Thoracic aorta endothelial cell (primary cell): ENCODE results near the gene ZNF831. TPM values are rescaled to one million over a fixed set of nuclear protein-coding genes. Genes with fewer than 3 reads are reported as not detected.

Source experiments
- total RNA-seq: library from RNA; depleted of rRNA; stranded (reverse); fragments of >200 nt; gene quantifications from 2 replicates; pipeline ENCODE4 v1.2.3, GENCODE V29; 2012

ZNF831 gene
- total RNA-seq: not detected in 2 replicates

DNA sequence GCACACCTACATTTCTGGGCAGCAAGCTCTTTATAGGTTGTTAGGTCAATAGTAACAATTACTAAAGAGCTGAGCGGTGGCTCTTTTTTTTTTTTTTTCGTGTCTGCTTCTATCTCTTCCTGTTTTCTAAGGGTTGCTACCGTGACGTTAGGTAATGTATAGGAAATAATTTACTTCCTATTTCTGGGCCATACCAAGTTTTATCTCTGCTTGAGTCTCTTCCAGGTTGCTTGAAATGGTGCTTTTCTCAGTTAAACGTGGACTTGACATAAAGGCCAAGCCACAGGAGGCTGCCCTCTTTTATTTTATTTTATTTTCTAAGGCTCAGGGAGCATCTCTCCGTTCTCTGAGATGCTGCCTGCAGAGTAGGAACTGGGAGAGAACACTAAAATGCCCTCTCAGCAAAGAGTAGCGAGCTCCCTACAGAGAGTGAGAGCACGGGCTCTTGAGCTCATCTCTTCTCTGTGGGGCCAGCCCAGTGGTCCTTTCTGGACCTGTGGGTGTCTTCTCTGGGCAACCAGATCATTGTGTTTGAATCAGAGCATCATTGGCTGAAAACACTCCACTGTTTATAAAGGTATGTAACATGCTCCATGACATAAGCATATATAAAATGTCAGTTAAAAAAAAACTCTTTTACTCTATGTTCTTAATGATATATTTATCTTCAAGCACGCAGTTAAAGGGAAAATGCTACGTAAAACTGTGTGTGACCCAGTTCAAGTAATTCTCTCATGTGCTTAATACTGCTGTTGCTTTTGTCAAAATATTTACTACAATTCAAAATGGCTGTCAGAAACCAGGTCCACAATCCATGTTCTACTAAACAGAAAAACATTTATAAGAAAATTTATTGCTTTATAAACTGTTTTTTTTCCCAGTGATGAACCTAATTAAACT is at the start of gene ZNF831:
ZNF831 (plus strand) TSS at position 191 of the 900 bp plus-strand sequence. CDS start 27,199 bp downstream, outside the sequence.

DNA sequence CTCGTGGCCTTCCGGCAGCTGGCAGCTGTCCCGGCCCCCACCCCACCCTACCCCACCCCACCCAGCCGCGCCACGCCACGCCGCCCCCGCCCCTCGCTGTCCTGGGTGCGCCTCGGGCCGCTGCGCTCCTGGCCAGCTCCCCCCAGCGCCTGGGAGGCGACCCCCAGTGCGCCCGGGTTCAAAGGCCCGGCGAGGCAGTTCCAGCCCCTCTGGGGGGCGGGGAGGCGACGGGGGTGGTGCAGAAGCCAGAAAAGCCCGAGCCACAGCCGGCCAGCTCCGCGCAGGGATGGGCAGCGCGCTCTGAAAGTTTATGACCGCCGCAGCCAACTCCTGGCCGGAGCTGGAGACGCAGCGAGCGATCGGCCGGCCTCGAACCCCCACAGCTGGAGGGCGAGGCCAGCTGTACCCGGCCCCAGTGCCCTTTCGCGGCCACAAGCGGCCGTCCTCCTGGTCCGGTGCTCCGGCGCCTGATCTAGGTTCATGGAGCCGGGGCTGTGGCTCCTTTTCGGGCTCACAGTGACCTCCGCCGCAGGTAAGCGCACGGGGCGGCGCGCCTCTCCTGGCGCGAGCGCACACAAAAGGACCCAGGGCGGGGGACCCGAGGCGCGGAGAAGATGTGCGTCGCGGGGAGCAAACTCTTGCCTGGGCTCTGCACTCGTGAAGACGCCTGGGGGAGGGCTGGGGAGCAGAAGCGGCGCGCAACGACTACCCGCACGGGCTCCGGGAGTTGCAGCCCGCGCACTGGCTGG is 136.9 kb downstream of the ZNF831 start, which contains the start of gene EDN3:
EDN3 (plus strand) TSS at position 279 of the 749 bp plus-strand sequence; CDS start at position 481, 202 bp downstream.

Other genes with a start within 250 kb of the ZNF831 start
- 63.0 and 69.4 TPM in 2 replicates for gene NELFCD, start 182.6 kb upstream of the ZNF831 start, total RNA-seq
- 136 and 143 TPM in 2 replicates for gene CTSZ, start 156.6 kb upstream of the ZNF831 start, total RNA-seq
- not detected in 2 replicates for gene TUBB1, start 144.4 kb upstream of the ZNF831 start, total RNA-seq
- 20.2 and 32.3 TPM in 2 replicates for gene ATP5F1E, start 131.5 kb upstream of the ZNF831 start, total RNA-seq
- gene PRELID3B, start 121.0 kb upstream of the ZNF831 start, total RNA-seq: 78.5 and 86.7 TPM in 2 replicates
- gene EDN3, start 136.8 kb downstream of the ZNF831 start, total RNA-seq: not detected in 2 replicates